ENCODE data around the gene EPN1. TPM values are rescaled to one million over a fixed set of nuclear protein-coding genes. Genes with fewer than 3 reads are reported as not detected.

The EPN1 gene
- total and polyA plus RNA-seq, 4 donors, result 18.6 to 117 (median 77.8) TPM

DNA sequence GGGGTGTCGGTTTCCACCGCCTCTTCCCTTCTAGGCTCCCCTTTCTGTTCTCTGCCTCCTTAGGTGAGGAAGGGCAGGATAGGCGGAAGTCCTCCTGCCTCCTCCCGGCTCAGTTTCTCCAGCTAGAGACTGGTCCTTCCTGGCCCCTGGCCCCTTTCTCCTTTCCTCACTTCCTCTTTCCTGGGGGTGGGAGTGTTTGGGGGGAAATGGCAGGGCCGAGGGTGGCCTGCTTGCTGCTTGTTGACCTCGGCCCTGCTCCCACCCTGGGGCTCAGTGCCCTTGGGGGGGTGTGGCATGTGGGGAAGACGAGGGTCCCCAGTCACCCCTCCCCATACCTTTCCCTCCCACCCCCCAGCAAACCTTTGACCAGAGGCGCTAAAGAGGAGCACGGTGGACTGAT is 15.2 kb upstream of the EPN1 start:
- H3K4me3 ChIP-seq (ENCODE audit: low read depth in 1 of 3, low read length in 3 of 3), result no peak overlapping the region
- no peaks in the 10 kb centered on the region for H3K9me3 ChIP-seq (ENCODE audit: control insufficient read depth in 4 of 4, low read length in 3 of 4)
- TF ChIP-seq, protein P1, sequence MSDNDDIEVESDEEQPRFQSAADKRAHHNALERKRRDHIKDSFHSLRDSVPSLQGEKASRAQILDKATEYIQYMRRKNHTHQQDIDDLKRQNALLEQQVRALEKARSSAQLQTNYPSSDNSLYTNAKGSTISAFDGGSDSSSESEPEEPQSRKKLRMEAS (IDR thresholded peaks at IDR 0.05), result no peak
- TF ChIP-seq, protein P2, sequence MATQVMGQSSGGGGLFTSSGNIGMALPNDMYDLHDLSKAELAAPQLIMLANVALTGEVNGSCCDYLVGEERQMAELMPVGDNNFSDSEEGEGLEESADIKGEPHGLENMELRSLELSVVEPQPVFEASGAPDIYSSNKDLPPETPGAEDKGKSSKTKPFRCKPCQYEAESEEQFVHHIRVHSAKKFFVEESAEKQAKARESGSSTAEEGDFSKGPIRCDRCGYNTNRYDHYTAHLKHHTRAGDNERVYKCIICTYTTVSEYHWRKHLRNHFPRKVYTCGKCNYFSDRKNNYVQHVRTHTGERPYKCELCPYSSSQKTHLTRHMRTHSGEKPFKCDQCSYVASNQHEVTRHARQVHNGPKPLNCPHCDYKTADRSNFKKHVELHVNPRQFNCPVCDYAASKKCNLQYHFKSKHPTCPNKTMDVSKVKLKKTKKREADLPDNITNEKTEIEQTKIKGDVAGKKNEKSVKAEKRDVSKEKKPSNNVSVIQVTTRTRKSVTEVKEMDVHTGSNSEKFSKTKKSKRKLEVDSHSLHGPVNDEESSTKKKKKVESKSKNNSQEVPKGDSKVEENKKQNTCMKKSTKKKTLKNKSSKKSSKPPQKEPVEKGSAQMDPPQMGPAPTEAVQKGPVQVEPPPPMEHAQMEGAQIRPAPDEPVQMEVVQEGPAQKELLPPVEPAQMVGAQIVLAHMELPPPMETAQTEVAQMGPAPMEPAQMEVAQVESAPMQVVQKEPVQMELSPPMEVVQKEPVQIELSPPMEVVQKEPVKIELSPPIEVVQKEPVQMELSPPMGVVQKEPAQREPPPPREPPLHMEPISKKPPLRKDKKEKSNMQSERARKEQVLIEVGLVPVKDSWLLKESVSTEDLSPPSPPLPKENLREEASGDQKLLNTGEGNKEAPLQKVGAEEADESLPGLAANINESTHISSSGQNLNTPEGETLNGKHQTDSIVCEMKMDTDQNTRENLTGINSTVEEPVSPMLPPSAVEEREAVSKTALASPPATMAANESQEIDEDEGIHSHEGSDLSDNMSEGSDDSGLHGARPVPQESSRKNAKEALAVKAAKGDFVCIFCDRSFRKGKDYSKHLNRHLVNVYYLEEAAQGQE (IDR thresholded peaks at IDR 0.05), result no peak
- TF ChIP-seq RXRA (IDR thresholded peaks at IDR 0.05), result no peak
- no peak for TF ChIP-seq FOXA1 (IDR thresholded peaks at IDR 0.05)
- TF ChIP-seq, protein P3, sequence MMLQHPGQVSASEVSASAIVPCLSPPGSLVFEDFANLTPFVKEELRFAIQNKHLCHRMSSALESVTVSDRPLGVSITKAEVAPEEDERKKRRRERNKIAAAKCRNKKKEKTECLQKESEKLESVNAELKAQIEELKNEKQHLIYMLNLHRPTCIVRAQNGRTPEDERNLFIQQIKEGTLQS (IDR thresholded peaks at IDR 0.05), result no peak
- TF ChIP-seq YY1 (IDR thresholded peaks at IDR 0.05), result no peak
- TF ChIP-seq EGR1 (IDR thresholded peaks at IDR 0.05; ENCODE audit: low read depth in 2 of 2), result no peak
- no peak for TF ChIP-seq HNF4A (conservative IDR thresholded peaks at IDR 0.05)
- TF ChIP-seq, protein P4, sequence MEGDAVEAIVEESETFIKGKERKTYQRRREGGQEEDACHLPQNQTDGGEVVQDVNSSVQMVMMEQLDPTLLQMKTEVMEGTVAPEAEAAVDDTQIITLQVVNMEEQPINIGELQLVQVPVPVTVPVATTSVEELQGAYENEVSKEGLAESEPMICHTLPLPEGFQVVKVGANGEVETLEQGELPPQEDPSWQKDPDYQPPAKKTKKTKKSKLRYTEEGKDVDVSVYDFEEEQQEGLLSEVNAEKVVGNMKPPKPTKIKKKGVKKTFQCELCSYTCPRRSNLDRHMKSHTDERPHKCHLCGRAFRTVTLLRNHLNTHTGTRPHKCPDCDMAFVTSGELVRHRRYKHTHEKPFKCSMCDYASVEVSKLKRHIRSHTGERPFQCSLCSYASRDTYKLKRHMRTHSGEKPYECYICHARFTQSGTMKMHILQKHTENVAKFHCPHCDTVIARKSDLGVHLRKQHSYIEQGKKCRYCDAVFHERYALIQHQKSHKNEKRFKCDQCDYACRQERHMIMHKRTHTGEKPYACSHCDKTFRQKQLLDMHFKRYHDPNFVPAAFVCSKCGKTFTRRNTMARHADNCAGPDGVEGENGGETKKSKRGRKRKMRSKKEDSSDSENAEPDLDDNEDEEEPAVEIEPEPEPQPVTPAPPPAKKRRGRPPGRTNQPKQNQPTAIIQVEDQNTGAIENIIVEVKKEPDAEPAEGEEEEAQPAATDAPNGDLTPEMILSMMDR (IDR thresholded peaks at IDR 0.05; ENCODE audit: low read depth, low read length, missing input control), result no peak
- no peak for TF ChIP-seq JUND (IDR thresholded peaks at IDR 0.05)
- TF ChIP-seq, protein P5, sequence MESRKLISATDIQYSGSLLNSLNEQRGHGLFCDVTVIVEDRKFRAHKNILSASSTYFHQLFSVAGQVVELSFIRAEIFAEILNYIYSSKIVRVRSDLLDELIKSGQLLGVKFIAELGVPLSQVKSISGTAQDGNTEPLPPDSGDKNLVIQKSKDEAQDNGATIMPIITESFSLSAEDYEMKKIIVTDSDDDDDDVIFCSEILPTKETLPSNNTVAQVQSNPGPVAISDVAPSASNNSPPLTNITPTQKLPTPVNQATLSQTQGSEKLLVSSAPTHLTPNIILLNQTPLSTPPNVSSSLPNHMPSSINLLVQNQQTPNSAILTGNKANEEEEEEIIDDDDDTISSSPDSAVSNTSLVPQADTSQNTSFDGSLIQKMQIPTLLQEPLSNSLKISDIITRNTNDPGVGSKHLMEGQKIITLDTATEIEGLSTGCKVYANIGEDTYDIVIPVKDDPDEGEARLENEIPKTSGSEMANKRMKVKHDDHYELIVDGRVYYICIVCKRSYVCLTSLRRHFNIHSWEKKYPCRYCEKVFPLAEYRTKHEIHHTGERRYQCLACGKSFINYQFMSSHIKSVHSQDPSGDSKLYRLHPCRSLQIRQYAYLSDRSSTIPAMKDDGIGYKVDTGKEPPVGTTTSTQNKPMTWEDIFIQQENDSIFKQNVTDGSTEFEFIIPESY (IDR thresholded peaks at IDR 0.05), result no peak
- DNase-seq (ENCODE audit: low spot score), result no peak
- peaks cover 8 to 36% (median 35%) of the 10 kb centered on the region in 4 donors for H3K4me1 ChIP-seq (ENCODE audit: control insufficient read depth in 4 of 4, insufficient read depth in 4 of 4, low read length in 3 of 4)
- H3K27ac ChIP-seq (ENCODE audit: low read depth in 1 of 2, low read length in 2 of 2), result no peak overlapping the region
- WGBS, result 70% methylated on average over 9 of the region's 9 CpGs
- H3K9ac ChIP-seq (ENCODE audit: low read depth in 1 of 2, low read length in 2 of 2), result no peak overlapping the region
- H3K36me3 ChIP-seq (ENCODE audit: control insufficient read depth in 4 of 4, insufficient read depth in 3 of 4, low read depth in 1 of 4, low read length in 3 of 4), result peaks cover 25 to 42% (median 26%) of the 10 kb centered on the region in 4 donors
- no peaks in the 10 kb centered on the region for H3K27me3 ChIP-seq (ENCODE audit: control insufficient read depth in 4 of 4, insufficient read depth in 4 of 4, low read length in 3 of 4)

DNA sequence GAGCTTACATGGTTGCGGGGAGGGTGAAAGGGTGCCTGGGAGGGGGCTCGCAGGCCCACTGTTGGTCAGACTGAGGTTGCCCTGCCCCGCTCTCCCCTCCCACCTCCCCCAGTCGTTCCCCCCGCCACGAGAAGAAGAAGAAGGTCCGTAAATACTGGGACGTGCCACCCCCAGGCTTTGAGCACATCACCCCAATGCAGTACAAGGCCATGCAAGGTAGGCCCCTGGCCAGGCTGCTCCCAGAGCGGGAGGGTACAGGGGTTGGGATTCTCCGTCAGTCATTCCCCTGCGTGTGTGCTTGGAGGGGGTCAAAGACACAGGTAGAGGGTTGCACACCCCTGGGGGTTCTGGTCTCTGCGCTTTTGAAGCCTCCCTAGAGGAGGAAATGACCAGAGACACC is 14.6 kb upstream of the EPN1 start:
- H3K36me3 ChIP-seq (ENCODE audit: control insufficient read depth in 4 of 4, insufficient read depth in 3 of 4, low read depth in 1 of 4, low read length in 3 of 4), result peaks cover 25 to 45% (median 27%) of the 10 kb centered on the region in 4 donors
- no peak overlapping the region for H3K4me3 ChIP-seq (ENCODE audit: low read depth in 1 of 3, low read length in 3 of 3)
- WGBS, result 88% methylated on average over 12 of the region's 12 CpGs
- peaks cover 8 to 36% (median 35%) of the 10 kb centered on the region in 4 donors for H3K4me1 ChIP-seq (ENCODE audit: control insufficient read depth in 4 of 4, insufficient read depth in 4 of 4, low read length in 3 of 4)
- DNase-seq (ENCODE audit: low spot score), result no peak
- no peak overlapping the region for H3K9ac ChIP-seq (ENCODE audit: low read depth in 1 of 2, low read length in 2 of 2)
- H3K27me3 ChIP-seq (ENCODE audit: control insufficient read depth in 4 of 4, insufficient read depth in 4 of 4, low read length in 3 of 4), result no peaks in the 10 kb centered on the region
- no peaks in the 10 kb centered on the region for H3K9me3 ChIP-seq (ENCODE audit: control insufficient read depth in 4 of 4, low read length in 3 of 4)
- no peak for TF ChIP-seq NR2F2 (IDR thresholded peaks at IDR 0.05)
- no peak overlapping the region for H3K27ac ChIP-seq (ENCODE audit: low read depth in 1 of 2, low read length in 2 of 2)

Measured in liver (tissue), 9 donors.